IgD-negative memory B cell (primary cell): ENCODE measurements around the gene CAPZA1. TPM values are rescaled to one million over a fixed set of nuclear protein-coding genes. Genes with fewer than 3 reads are reported as not detected.

ENCODE experiments used
- H3K27ac Mint-ChIP-seq, 3 donors: one replicate each; pipeline ENCODE4 v1.8.0; 2020 to 2022; ENCODE audit warnings: mild to moderate bottlenecking in 3 of 3, mixed read lengths in 3 of 3, moderate library complexity in 1 of 3
- H3K27me3 Mint-ChIP-seq: one replicate; pipeline ENCODE4 v1.8.0; 2021; ENCODE audit warnings: mixed read lengths
- H3K36me3 Mint-ChIP-seq: one replicate; pipeline ENCODE4 v1.8.0; 2020; ENCODE audit warnings: mild to moderate bottlenecking, mixed read lengths
- H3K4me1 Mint-ChIP-seq, 3 donors: one replicate each; pipeline ENCODE4 v1.8.0; 2020 to 2022; ENCODE audit warnings: mixed read lengths in 3 of 3, mild to moderate bottlenecking in 1 of 3
- H3K4me3 Mint-ChIP-seq, 4 donors: one replicate each; pipeline ENCODE4 v1.8.0; 2020 to 2022; ENCODE audit warnings: mild to moderate bottlenecking in 4 of 4, mixed read lengths in 4 of 4, moderate library complexity in 3 of 4
- H3K9me3 Mint-ChIP-seq, 3 donors: one replicate each; pipeline ENCODE4 v1.8.0; 2020 to 2021; ENCODE audit warnings: mixed read lengths in 3 of 3, mild to moderate bottlenecking in 1 of 3
- polyA plus RNA-seq: library from polyadenylated mRNA; unstranded; fragments of 300-500 nt; fragmentation: Illumina TruSeq; gene quantifications from one replicate; pipeline ENCODE4 v1.2.3, GENCODE V29; 2021

Gene CAPZA1
- polyA plus RNA-seq, 1 donor from 2014 or later: 192 TPM

DNA sequence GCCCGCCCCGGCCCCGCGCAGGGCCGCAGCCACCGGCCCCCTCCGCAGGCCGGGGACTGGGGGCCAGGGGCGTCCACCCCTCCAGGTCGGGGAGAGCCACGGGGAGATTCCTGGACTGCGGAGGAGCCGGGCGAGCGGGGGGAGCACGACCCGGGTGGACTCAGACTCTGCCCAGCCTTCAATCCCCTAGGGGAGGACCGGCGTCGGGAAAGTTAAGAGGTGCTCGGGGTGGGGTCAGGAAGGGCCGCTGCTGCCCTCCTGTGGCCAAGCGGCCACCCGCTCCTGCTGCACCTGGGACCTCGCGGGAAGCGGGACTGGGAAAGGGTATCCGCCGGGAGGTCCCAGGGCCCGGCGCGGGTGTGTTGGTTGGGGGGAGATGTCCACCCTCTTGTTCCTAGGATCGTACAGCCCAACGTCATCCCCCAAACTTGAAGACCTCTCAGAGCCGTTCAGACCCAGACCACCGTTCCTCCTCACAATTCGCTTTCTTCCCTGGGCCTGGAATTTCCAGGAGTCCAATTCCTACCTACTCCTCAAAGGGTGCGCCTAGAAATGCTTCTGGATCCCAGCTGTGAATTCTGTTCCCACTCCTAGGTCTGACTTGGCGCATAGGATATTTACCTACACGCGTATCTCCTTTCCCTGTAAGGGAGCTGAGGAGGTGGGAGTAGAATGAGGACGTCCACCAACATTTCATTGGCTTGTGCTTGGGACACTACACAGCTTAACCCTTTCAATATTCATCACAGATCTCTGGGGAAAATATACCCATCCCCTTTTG lies 87.8 kb downstream of the CAPZA1 start:
- Mint-ChIP-seq H3K27ac (peak overlapping the region; percentile 39 to 57 (median 47)), H3K9me3 (no peaks in the 10 kb centered on the region), H3K4me3 (peak overlapping the region; percentile 77 to 96 (median 81)), H3K27me3 (no peaks in the 10 kb centered on the region), H3K36me3 (no peaks in the 10 kb centered on the region), H3K4me1 (peaks cover 24 to 32% (median 24%) of the 10 kb centered on the region in 3 donors)

DNA sequence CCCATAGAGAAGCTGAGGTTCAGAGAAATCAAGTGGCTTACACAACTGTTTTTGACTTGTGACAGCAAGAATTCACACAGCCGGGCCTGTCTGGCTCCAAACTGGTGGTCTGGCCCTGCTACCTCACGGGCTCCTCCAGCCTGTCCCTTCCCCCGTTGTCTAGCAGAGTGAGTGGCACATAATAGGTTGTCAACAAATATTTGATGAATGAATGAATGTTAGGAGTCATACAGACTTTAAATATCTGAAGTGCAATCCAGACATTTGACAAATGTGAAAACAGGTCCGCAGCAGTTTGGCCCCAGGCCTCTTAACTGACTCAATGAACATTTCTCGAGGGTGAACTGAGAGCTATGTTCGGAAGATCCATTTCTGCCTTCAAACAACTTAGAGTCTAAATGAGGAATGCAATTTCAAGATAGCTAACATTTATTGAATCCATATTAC lies 88.4 kb downstream of the CAPZA1 start:
- Mint-ChIP-seq H3K27ac (peak overlapping the region; percentile 39 to 57 (median 47)), H3K4me3 (peak overlapping the region; percentile 77 to 96 (median 81)), H3K4me1 (peaks cover 20 to 28% (median 21%) of the 10 kb centered on the region in 3 donors), H3K9me3 (no peaks in the 10 kb centered on the region), H3K36me3 (no peaks in the 10 kb centered on the region), H3K27me3 (no peaks in the 10 kb centered on the region)

DNA sequence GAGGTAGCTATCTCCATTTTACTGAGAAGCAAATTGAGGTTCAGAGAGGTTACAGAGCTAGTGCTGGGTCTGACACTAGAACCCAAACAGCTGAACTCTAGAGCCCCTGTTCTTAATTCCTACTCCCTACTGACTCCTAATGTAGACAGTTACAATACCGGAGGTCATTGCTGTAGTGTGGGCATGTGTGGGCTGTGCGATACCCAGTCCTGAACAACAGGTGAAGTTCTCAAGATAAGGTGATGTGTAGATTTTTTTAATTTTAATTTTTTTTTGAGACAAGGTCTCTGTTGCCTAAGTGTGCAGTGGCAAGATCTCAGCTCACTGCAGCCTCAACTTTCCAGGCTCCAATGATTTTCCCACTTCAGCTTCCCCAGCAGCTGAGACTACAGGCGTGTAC lies 88.9 kb downstream of the CAPZA1 start:
- peaks cover 17 to 26% (median 22%) of the 10 kb centered on the region in 3 donors for H3K4me1 Mint-ChIP-seq
- no peaks in the 10 kb centered on the region for H3K36me3 Mint-ChIP-seq
- H3K4me3 Mint-ChIP-seq: peak overlapping the region in 3 of 4 donors; percentile 38 to 84 (median 78)
- no peaks in the 10 kb centered on the region for H3K9me3 Mint-ChIP-seq
- no peaks in the 10 kb centered on the region for H3K27me3 Mint-ChIP-seq
- peak overlapping the region in 1 of 3 donors; percentile 47 for H3K27ac Mint-ChIP-seq

DNA sequence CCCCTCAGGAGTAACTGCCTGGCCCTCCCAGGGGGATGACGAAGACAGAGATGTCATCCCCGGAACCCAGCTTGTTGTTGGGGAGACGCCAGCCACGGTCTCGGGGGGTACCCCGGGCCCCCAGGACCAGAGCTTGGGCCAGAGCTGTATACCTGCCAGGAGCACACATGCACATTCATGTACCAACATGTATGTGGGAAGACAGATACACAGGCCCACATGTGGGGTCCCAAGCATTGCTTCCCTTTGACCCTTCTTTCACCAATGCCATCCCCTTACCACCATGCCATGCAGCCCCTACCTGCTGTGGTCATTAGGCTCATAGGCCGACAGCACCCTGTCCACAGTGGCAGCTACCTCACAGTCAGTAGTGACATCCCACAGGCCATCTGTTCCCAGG lies 90.5 kb downstream of the CAPZA1 start:
- peak overlapping the region in 1 of 3 donors; percentile 49 for H3K27ac Mint-ChIP-seq
- H3K4me1 Mint-ChIP-seq: peaks cover 13 to 24% (median 17%) of the 10 kb centered on the region in 3 donors
- no peaks in the 10 kb centered on the region for H3K36me3 Mint-ChIP-seq
- no peaks in the 10 kb centered on the region for H3K27me3 Mint-ChIP-seq
- no peaks in the 10 kb centered on the region for H3K9me3 Mint-ChIP-seq
- H3K4me3 Mint-ChIP-seq: peak overlapping the region in 1 of 4 donors; percentile 12

DNA sequence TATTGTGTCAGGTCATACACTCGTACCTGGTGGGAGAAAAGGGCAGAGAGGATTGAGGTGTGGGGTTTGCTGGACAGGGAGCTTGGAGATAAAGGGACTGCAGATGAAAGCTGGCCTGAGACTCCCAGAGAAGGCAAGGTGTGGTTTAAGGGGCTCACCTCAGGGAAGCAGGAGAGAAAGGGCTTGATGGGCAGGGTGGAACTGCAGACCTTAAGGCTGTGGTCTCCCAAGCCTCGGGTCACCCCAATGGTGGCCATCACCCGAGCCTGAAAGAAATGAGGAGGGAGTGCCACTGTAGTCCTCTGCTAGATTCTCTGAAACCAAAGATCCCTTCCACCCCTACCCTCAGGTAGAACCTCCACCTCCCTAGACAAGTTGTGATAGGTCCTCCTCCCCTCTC lies 91.0 kb downstream of the CAPZA1 start:
- no peaks in the 10 kb centered on the region for H3K27me3 Mint-ChIP-seq
- peak overlapping the region in 1 of 4 donors; percentile 12 for H3K4me3 Mint-ChIP-seq
- H3K36me3 Mint-ChIP-seq: no peaks in the 10 kb centered on the region
- no peak overlapping the region for H3K27ac Mint-ChIP-seq
- no peaks in the 10 kb centered on the region for H3K9me3 Mint-ChIP-seq
- peaks cover 9 to 23% (median 13%) of the 10 kb centered on the region in 3 donors for H3K4me1 Mint-ChIP-seq

DNA sequence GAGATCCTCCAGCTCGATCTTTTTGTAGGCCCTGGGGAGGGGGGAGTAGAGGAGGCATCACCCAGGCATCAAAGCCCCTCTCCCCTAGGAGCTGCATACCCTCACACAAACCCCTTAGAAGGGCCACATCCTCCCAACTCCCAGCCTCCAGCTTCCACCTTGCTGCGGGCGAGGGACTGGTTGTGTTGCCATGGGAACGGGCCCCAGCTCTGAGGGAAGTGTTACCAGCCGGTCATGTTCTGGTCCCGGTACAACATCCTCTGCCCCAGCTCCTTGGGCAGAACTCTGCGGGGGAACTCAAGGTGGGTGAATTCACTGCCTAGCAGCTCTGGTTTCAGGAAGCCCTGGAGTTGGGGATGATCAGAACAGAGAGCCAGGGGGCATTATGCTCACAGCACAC lies 91.4 kb downstream of the CAPZA1 start:
- no peaks in the 10 kb centered on the region for H3K9me3 Mint-ChIP-seq
- no peak overlapping the region for H3K27ac Mint-ChIP-seq
- no peak overlapping the region for H3K4me3 Mint-ChIP-seq
- H3K27me3 Mint-ChIP-seq: no peaks in the 10 kb centered on the region
- H3K4me1 Mint-ChIP-seq: peaks cover 11 to 23% (median 11%) of the 10 kb centered on the region in 3 donors
- no peaks in the 10 kb centered on the region for H3K36me3 Mint-ChIP-seq

DNA sequence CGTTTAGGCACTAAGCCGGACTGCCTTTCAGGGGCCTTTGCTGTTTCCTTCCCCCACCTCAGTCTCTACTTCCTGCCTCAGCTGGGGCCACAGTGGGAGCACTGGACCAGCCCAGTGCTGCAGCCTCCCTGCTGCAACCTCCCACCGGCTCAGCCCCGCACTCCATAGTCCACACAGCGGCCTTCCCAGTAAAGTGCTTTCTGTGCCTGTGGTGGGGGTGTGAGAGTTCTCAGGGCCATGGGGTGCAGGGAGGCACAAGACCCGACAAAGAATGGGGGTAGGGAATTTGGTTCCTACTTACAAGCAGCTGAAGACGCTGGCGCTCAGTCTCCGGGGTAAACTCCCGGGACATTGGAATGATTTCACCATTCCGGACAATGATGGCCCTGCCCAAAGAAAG lies 92.0 kb downstream of the CAPZA1 start:
- no peak overlapping the region for H3K27ac Mint-ChIP-seq
- H3K27me3 Mint-ChIP-seq: no peaks in the 10 kb centered on the region
- H3K36me3 Mint-ChIP-seq: no peaks in the 10 kb centered on the region
- no peaks in the 10 kb centered on the region for H3K9me3 Mint-ChIP-seq
- peaks cover 12 to 27% (median 17%) of the 10 kb centered on the region in 3 donors for H3K4me1 Mint-ChIP-seq
- H3K4me3 Mint-ChIP-seq: peak overlapping the region in 1 of 4 donors; percentile 62

DNA sequence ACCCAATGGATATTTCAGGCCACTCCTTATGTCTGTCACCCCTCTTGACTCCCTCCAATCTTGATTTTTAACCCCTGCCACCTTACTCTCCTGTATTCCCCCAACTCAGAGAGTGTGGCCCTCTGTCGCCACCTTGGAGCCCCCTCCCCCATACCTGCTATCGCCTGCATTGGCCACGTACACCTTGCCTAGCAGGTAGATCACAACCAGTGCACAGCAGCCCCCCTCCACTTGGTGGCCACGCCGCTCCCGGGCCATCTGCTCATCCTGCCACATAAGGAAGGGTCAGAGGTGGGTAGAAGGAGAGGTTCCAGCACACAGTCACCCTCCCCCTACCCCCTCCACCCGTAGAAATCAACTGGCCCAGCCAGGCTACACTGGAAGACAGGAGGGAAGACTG lies 92.6 kb downstream of the CAPZA1 start:
- Mint-ChIP-seq H3K36me3 (no peaks in the 10 kb centered on the region), H3K27ac (no peak overlapping the region), H3K27me3 (no peaks in the 10 kb centered on the region), H3K4me1 (peaks cover 12 to 27% (median 17%) of the 10 kb centered on the region in 3 donors), H3K4me3 (peak overlapping the region in 1 of 4 donors; percentile 62), H3K9me3 (no peaks in the 10 kb centered on the region)

DNA sequence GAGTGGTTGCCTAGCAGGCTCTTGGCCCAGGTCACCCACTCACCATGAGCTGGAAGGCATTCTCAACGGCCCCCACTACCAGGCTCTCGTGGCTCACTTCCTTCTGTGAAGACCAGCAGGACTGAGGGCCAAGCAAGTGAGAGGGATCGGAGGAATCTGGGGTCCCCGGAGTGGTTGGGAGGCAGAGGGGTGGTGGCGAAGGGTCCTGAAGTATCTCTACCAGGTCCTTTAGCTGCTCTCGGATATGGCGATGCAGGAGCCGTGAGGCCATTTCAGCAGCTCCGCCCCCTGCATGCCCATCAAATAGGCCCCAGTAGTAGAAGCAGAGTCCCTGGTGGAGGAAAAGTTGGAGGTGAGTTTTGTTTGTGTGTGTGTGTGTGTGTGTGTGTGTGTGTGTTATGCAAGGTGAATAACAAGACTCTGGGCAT lies 93.1 kb downstream of the CAPZA1 start:
- H3K4me3 Mint-ChIP-seq: peak overlapping the region in 2 of 4 donors; percentile 38 to 62
- H3K4me1 Mint-ChIP-seq: peaks cover 10 to 23% (median 17%) of the 10 kb centered on the region in 3 donors
- no peak overlapping the region for H3K27ac Mint-ChIP-seq

DNA sequence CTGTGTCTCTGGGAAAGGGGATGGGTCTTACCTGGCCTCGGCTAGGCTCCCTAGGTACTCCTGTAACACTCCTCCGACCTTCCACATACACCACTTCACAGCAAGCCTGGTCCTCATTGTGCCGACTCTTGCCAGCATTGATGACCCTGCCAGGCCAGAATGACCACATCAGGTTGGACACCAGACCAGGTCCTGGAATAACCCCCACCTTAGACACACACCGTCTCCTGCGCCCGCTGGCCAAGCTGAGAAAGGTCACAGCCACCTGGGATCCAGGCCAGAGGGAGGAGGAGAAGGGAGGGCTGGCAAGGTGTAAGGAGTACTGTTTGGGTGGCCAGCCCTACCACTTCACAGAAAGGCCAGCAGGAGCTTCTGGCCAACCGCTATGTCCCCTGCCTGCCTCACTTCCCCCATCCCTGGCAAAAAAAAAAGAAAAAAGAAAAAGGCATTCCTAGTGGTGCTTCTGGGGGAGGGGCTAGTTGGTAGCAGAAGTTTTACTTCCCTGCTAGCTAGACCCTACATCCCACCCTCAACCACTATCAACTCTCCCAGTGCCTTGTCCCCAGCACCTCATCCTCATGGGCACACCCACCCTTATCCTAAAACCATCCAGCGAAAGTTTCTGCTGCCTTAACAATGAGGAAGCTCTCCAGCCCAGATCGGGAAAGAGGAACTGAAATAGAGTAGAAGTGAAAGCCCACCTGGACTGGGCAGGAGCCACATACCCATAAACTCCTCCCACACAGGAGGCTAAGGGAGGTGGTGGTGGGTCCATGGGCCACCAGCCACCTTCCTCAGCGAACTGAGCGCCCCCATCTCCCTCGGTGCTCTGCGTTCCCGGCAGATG lies 94.1 kb downstream of the CAPZA1 start:
- peak overlapping the region; percentile 62 to 95 (median 90) for H3K4me3 Mint-ChIP-seq
- no peaks in the 10 kb centered on the region for H3K27me3 Mint-ChIP-seq
- H3K9me3 Mint-ChIP-seq: no peaks in the 10 kb centered on the region
- H3K27ac Mint-ChIP-seq: peak overlapping the region; percentile 4 to 85 (median 50)
- peaks cover 14 to 21% (median 14%) of the 10 kb centered on the region in 3 donors for H3K4me1 Mint-ChIP-seq
- no peaks in the 10 kb centered on the region for H3K36me3 Mint-ChIP-seq

More for the DNA sequence above, 93.1 kb downstream of the CAPZA1 start:
- Mint-ChIP-seq H3K36me3 (no peaks in the 10 kb centered on the region), H3K9me3 (no peaks in the 10 kb centered on the region), H3K27me3 (no peaks in the 10 kb centered on the region)

DNA sequence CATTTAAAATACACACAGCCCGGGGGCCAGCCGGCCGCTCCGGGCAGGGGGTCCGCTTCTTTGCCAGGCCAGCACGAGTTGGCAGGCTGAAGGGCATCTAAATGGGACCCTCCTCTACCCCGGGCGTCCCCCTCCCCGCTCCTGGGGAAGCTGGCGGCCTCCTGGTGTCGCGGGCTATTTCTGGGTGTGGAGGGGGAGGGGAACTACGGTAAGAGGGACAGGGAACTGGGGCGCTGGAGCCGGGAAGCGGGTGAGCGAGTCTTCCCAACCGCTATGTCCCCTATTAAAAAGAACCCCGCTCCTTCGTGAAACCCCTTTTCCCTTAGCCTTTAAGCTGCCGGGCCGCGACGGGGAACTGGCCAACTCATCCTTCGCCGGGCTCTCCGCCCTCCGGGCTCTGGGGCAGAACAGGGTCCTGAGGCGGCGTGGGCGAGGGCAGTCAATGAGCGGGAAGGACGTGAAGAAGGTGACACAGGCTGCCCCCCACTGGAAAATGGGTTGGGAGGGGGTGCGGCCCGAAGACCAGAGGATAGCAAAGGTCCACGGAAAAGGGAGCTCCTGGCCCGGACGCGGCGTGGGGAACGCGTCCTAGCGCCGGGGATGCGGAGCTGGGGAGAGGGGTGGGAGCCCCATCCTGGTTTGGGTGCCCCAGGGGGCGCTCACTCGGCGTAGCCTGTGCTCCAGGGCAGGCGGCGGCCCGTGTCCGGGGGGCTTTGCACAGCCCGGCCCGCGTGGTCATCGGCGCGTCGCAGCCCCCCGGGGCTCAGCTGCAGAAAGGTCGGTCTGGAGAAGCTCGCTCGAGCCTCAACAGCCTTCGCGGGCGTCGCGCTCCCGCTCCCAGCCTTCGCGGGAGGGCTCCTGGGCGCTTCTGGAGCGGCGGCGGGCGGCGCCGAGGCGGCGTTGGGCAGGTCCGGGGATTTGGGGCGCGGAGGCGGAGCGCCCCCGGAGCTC lies 95.0 kb downstream of the CAPZA1 start:
- Mint-ChIP-seq H3K36me3 (no peaks in the 10 kb centered on the region), H3K4me3 (peak overlapping the region; percentile 85 to 95 (median 90)), H3K27me3 (peaks cover 5% of the 10 kb centered on the region)

DNA sequence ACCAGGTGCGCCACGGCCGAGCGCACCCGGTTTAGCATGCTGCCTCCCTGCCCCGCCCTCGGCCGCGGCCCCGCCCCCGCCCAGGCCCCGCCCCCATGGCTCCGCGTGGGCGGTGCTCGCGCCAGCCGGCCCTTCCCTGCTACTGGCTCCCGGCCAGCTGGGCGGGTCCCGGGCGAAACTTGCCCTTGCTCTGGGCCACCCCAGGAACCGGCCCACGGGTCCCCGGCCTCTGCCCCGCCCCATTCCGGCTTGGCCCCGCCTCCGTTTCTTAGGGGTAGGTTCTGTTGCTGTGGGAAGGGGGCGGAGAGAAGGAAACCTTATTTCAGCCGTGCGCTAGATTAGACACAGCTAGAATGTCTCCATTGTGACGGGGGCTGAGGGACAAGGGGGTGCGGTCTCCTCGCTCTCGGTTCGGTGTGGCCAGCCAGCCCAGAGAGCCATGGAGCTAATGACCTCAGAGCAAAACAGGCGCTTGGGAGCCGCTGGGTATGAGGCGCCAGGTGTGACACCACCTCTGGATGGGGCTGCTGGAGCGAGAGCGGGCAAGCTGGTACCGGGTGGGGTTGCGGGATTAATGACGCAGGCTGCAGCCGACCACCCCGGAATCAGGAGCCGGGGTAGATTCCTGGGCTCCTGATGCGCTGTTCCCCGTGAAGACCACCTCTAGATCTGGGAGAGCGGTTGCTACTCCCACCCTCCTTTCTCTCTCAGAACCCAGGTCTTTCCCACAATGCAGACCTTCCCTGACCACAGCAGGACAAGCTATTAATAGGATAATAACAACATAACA lies 95.8 kb downstream of the CAPZA1 start, which contains the start of gene PPM1J:
Gene PPM1J, minus strand, starts transcription at position 69 of the 790 bp plus-strand sequence. Its CDS starts 31 bp downstream, at position 38.
- Mint-ChIP-seq H3K4me1 (peaks cover 14 to 20% (median 14%) of the 10 kb centered on the region in 3 donors), H3K27me3 (peaks cover 6% of the 10 kb centered on the region), H3K9me3 (no peaks in the 10 kb centered on the region), H3K4me3 (peak within 1 kb of the TSS; percentile 85 to 95 (median 90)), H3K36me3 (no peaks in the 10 kb centered on the region), H3K27ac (peak within 1 kb of the TSS; percentile 72 to 92 (median 76))

More for the DNA sequence above, 95.0 kb downstream of the CAPZA1 start:
- peak overlapping the region in 2 of 3 donors; percentile 50 to 85 for H3K27ac Mint-ChIP-seq
- peaks cover 14 to 21% (median 14%) of the 10 kb centered on the region in 3 donors for H3K4me1 Mint-ChIP-seq
- no peaks in the 10 kb centered on the region for H3K9me3 Mint-ChIP-seq

DNA sequence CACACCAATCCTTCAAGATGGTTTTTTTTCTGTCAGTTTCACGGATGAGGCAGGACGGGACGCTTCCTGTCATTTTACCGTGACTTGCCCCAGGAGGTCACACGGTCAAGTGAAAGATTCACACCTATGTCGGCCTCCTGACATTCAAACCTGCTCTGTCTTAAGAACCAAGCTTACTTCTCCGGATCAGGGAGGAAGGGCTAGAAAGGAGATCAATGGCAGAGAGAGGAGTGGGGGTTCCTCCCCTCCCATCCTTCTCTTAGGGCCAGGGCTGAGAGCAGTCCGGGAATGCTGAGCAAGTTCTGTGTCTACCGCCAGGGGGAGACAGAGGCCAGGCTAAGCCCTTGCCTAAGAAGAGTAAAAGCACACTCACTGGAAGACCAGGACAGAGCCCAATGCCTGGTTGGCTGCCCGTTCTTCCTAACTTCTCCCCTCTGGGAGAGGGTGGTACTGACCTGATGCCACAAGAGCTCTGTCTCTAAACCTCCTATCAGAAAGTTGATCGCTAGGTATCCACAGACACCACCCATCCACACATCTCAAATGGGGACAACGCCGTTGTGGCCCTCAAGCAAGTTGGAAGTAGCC lies 96.6 kb downstream of the CAPZA1 start:
- H3K4me1 Mint-ChIP-seq: peaks cover 14 to 20% (median 14%) of the 10 kb centered on the region in 3 donors
- H3K9me3 Mint-ChIP-seq: no peaks in the 10 kb centered on the region
- no peaks in the 10 kb centered on the region for H3K36me3 Mint-ChIP-seq
- H3K27me3 Mint-ChIP-seq: peaks cover 6% of the 10 kb centered on the region
- H3K27ac Mint-ChIP-seq: peak overlapping the region in 2 of 3 donors; percentile 72 to 76
- peak overlapping the region; percentile 84 to 95 (median 90) for H3K4me3 Mint-ChIP-seq
